IMR-90 (cell line): ENCODE data around the gene PLBD2.

ENCODE experiments used
- BHLHE40 ChIP-seq: fragments of 150-350 bp; IDR thresholded peaks from 2 replicates; pipeline ENCODE4 v1.6.1; 2016; ENCODE audit warnings: mild to moderate bottlenecking, low read depth, low read length
- CEBPB ChIP-seq: IDR thresholded peaks from 2 replicates; pipeline ENCODE4 v1.6.1; 2012; ENCODE audit warnings: low read depth, low read length, improper control_type of control experiment
- CHD1 ChIP-seq: IDR thresholded peaks from 2 replicates; pipeline ENCODE4 v1.6.1; 2012; ENCODE audit warnings: low read depth, low read length, improper control_type of control experiment
- CTCF ChIP-seq: conservative IDR thresholded peaks from 2 replicates; pipeline ENCODE4 v1.5.1; 2012; ENCODE audit warnings: mild to moderate bottlenecking, low read depth, low read length, improper control_type of control experiment
- FOS ChIP-seq: fragments of 150-350 bp; IDR thresholded peaks from 2 replicates; pipeline ENCODE4 v1.6.1; 2016; ENCODE audit warnings: low read depth, low read length
- MAFK ChIP-seq: IDR thresholded peaks from 2 replicates; pipeline ENCODE4 v1.6.1; 2012; ENCODE audit warnings: low read depth, low read length, improper control_type of control experiment
- MXI1 ChIP-seq: IDR thresholded peaks from 2 replicates; pipeline ENCODE4 v1.6.1; 2012; ENCODE audit warnings: low read depth, mild to moderate bottlenecking, low read length, moderate library complexity, borderline replicate concordance
- NFE2L2 ChIP-seq: fragments of 150-350 bp; IDR thresholded peaks from 2 replicates; pipeline ENCODE4 v1.6.1; 2016; ENCODE audit warnings: low read depth, mild to moderate bottlenecking, low read length
- POLR2A ChIP-seq: IDR thresholded peaks from 2 replicates; pipeline ENCODE4 v1.6.1; 2012; ENCODE audit warnings: mild to moderate bottlenecking, low read depth, low read length
- RCOR1 ChIP-seq: IDR thresholded peaks from 2 replicates; pipeline ENCODE4 v1.6.1; 2012; ENCODE audit warnings: mild to moderate bottlenecking, low read length, improper control_type of control experiment; ENCODE audit not compliant: insufficient replicate concordance
- RFX5 ChIP-seq: IDR thresholded peaks from 2 replicates; pipeline ENCODE4 v1.8.0; 2012; ENCODE audit warnings: low read depth, mild to moderate bottlenecking, low read length, moderate library complexity
- SMC3 ChIP-seq: fragments of 150-350 bp; IDR thresholded peaks from 2 replicates; pipeline ENCODE4 v1.6.1; 2016; ENCODE audit warnings: low read depth, mild to moderate bottlenecking, antibody characterized with exemption, low read length, moderate library complexity
- TF ChIP-seq, protein P1 (sequence below): fragments of 150-350 bp; IDR thresholded peaks from 2 replicates; pipeline ENCODE4 v1.6.1; 2017; ENCODE audit warnings: mild to moderate bottlenecking, antibody characterized with exemption, low read length, low read depth

GRCh38 chr12:113318046-113318656, 40.2 kb upstream of the PLBD2 start:
- TF ChIP-seq RFX5 (no peak), POLR2A (no peak), MXI1 (no peak), CEBPB (no peak), CTCF (no peak), FOS (no peak), SMC3 (no peak), NFE2L2 (no peak), BHLHE40 (no peak), MAFK (no peak), RCOR1 (no peak), CHD1 (no peak)
- TF ChIP-seq, protein P1, sequence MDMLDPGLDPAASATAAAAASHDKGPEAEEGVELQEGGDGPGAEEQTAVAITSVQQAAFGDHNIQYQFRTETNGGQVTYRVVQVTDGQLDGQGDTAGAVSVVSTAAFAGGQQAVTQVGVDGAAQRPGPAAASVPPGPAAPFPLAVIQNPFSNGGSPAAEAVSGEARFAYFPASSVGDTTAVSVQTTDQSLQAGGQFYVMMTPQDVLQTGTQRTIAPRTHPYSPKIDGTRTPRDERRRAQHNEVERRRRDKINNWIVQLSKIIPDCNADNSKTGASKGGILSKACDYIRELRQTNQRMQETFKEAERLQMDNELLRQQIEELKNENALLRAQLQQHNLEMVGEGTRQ, result no peak
